Limb (tissue), 2 donors: ENCODE measurements around the gene PLXNB3.
"Not testable (repeated sequence)": the region's sequence is repeated elsewhere in the genome, so short reads cannot be mapped to it uniquely, and the experiment has no call there.

ENCODE experiments used
- DNase-seq, 2 donors: peaks; one replicate each; pipeline ENCODE4 v3.0.0-alpha.2; 2016; ENCODE audit errors: extremely low spot score in 2 of 2

Gene PLXNB3

DNA sequence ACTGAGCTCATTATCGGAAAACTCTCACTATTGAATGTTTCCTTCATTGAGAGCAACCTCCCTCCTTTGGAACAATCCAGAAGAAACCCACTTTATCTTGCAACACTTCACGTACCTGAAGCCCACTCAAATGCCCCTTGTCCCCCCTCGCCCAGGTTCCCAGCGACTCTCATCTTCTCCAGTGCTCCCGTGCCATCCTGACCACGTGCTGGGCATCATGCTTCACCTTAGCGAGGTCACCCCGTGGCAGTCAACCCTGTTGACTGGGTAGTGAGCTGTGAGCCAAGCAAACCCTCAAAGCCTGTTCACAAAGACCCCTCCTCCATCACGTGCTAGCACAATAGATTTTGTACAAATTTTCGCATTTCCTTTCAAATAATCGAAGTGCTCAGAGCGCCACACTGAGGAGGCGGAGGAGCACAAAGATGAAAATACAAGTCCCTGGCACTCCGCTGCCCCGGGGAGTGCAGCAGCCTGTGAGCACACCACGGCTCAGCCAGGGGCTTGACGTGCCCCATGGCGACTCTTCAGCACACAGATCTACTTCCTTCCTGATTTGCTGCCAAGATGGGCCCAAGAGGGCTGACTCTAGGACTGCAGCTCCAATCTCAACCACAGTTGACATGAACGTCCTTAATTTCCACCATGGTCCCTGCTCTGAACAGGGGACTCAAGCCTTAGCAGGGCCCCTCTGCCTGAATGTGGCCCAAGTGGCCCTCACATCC, 50.7 kb downstream of the PLXNB3 start:
- DNase-seq = no peak

- DNase-seq = no peak
Measured at GRCh38 chrX:153816831-153817690, 53.0 kb downstream of the PLXNB3 start.

DNA sequence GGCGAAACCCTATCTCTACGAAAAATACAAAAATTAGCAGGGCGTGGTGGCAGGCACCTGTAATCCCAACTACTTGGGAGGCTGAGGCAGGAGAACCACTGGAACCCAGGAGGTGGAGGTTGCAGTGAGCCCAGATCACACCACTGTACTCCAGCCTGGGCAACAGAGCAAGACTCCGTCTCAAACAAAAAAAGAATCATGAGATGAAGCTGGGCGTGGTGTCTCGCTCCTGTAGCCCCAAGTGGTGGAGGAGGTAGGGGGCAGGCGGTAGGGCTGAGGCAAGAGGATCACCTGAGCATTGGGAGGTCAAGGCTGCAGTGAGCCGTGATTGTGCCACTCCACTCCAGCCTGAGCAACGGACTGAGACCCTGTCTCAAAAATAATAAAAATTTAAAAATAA, 54.0 kb downstream of the PLXNB3 start:
- not testable (repeated sequence) for DNase-seq

DNA sequence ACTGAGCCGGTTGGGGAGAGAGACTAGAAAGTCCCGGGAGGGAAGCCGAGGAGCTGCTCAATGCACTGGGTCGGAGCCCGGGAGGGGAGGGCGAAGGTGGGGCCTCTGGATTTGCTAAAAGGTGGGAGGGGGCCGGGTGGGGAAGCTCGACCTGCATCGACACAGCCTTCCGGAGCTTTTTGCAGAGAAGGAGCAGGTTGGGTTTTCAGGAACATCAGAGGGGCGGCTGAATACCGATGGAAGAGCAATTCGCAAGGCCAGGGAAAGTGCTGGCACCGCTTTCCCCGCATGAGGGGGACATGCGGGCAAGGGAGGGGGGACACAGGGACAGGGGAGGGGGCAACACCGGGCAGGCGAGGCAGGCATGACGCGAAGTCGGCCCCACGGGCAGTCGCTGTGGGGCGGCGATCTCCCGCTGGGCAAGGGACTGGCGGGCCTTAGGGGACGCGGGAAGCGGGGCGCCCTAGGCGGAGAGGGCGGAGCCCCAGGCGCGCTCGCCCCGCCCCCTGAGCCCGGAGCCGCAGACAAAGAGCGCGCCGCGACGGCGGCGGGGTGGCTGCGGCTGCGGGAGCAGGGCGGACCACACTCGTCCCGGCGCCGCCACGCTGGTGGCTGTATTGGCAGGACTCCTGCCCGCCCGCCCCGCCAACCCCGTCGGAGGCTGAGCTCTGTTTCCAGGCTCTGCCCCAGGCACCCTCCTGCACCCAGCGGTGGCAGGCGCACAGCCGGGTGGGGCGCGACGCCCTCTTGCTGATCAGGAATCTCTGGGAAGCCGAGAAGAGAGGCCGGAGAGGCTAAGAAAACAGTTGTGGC, 54.7 kb downstream of the PLXNB3 start:
- DNase-seq = peak in 1 of 2 donors; percentile 70

DNA sequence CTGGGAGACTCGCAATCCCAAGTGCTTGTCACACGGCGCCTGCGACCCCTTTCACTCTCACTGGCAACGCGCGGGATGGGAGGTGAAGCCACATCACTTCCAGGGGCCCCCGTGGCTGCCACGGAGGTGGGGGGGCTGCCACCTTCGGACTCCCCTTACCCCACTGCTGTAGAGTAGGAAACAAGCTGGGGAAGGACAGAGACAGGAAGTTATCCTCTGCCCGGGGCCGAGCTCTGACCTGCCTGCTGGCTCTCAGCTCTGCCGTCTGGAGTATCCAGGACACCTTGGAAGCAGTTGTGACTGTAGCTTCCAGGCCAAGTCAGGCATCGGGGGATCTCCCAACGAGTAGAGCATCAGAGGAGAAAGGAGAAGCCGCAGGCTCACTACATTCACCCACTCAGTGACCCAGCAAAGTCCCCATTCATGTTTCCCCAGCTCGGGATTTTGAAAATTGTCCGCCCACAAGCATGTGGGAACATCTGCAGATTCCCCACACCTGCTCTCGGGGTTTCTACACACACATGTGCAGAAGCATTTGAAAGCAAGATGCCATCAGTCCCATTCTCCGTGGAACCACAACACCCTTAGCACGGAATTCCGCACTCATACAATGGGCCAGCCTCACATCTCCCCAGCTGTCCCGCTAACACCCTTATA, 55.5 kb downstream of the PLXNB3 start:
- DNase-seq = no peak

- no peak for DNase-seq
Measured at GRCh38 chrX:153820601-153821000, 56.6 kb downstream of the PLXNB3 start.

GRCh38 chrX:153821066-153821465, 57.0 kb downstream of the PLXNB3 start:
- no peak for DNase-seq

GRCh38 chrX:153824348-153824747, 60.3 kb downstream of the PLXNB3 start:
- DNase-seq = no peak

GRCh38 chrX:153825042-153825441, 61.0 kb downstream of the PLXNB3 start:
- no peak for DNase-seq
